ENCODE data around the gene TOX2.
"Not testable (repeated sequence)": the region's sequence is repeated elsewhere in the genome, so short reads cannot be mapped to it uniquely, and the experiment has no call there.

TOX2 gene

DNA sequence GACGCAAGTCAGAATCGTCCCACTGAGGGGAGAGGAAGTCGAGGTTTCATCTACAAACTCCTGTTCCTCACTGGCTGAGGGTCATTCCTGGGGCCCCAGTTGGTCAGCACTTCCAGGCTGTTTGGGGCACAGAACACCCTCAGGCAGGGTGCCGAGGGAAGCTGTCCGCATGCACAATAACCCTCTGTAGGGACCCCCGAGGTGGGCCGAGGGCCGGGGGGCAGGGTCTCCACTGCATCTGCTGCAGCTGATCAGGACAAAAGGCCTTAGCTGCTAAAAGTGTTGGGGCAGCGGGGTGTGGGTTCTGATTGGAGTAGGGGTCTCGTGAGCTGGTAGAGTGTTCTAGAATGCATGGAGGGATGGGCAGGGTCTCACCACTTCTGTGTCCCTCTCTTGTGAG lies 125.1 kb downstream of the TOX2 start:
- in situ Hi-C loops (cut with HindIII; ENCODE audit: low pct_ligation_motif_present, low sequenced_read_pairs) = no loop called here
- Histone ChIP-seq H3K27me3 (replicated peaks) (peaks cover 5% of the 10 kb centered on the region), H3K27ac (no peak overlapping the region), H3K4me3 (ENCODE audit: low read depth, low read length) (no peak overlapping the region), H3K36me3 (replicated peaks) (no peaks in the 10 kb centered on the region)
- no peak for DNase-seq
- TF ChIP-seq, protein P1, sequence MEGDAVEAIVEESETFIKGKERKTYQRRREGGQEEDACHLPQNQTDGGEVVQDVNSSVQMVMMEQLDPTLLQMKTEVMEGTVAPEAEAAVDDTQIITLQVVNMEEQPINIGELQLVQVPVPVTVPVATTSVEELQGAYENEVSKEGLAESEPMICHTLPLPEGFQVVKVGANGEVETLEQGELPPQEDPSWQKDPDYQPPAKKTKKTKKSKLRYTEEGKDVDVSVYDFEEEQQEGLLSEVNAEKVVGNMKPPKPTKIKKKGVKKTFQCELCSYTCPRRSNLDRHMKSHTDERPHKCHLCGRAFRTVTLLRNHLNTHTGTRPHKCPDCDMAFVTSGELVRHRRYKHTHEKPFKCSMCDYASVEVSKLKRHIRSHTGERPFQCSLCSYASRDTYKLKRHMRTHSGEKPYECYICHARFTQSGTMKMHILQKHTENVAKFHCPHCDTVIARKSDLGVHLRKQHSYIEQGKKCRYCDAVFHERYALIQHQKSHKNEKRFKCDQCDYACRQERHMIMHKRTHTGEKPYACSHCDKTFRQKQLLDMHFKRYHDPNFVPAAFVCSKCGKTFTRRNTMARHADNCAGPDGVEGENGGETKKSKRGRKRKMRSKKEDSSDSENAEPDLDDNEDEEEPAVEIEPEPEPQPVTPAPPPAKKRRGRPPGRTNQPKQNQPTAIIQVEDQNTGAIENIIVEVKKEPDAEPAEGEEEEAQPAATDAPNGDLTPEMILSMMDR (IDR thresholded peaks at IDR 0.05; ENCODE audit: low read depth, low read length, missing control alignments) = no peak

DNA sequence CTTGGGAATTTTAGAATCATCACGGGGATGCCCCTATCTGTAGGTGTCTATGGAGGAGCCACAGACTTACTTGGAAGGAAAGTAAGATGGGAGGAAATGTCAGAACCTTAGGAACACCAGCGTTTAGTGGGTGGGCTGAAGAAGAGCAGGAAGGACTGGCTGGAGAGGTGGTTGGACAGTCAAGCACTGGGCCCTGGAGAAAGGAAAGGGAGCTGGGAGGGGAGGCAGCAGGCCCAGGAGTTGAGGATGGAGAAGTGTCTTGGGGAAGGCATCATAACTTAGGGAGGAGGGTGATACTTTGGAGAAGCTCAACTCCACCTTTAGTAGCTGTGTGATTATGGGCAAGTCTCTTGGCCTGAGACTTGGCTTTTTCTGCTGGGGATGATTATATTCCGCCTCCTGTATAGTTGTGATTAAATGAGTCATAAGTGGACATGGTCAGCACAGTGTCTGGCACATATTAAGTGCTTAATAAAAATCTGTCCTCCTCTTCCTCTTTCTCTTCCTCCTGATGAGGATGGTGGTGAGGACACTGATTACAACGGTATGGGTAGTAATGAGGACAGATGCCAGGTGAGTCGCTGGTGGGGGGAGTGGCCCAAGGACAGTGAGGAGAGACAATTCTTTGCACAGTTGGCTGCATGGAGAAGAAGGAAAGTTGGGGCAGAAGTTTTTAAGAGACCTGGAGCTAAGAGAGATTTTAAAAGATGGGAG lies 125.7 kb downstream of the TOX2 start:
- in situ Hi-C loops (cut with HindIII; ENCODE audit: low pct_ligation_motif_present, low sequenced_read_pairs) = no loop called here
- Histone ChIP-seq H3K27me3 (replicated peaks) (peaks cover 5% of the 10 kb centered on the region), H3K4me3 (ENCODE audit: low read depth, low read length) (no peak overlapping the region), H3K27ac (no peak overlapping the region), H3K36me3 (replicated peaks) (no peaks in the 10 kb centered on the region)
- no peak for DNase-seq
- TF ChIP-seq, protein P1 (IDR thresholded peaks at IDR 0.05; ENCODE audit: low read depth, low read length, missing control alignments) = no peak

DNA sequence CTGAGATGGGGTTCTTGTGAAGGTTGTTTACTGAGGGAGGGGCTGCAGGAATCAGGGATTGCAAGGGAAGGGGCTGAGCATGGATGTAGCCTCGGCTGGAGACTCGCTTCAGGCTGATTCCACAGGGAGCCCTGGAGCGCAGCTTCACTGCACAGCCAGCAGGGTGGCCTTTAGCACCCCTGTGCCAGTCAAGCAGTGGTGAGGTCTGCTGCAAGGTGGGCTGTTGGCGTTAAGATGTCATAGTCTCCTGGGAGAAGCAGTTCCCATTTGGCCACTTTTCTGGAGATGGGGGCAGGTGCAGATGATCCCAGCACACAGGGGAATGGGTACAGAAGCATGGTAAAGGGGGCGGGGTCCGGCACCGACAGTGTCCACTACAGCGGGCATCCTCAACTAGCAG lies 126.3 kb downstream of the TOX2 start:
- TF ChIP-seq, protein P1 (IDR thresholded peaks at IDR 0.05; ENCODE audit: low read depth, low read length, missing control alignments) = no peak
- Histone ChIP-seq H3K27ac (no peak overlapping the region), H3K36me3 (replicated peaks) (no peaks in the 10 kb centered on the region), H3K4me3 (ENCODE audit: low read depth, low read length) (no peak overlapping the region), H3K27me3 (replicated peaks) (peaks cover 3% of the 10 kb centered on the region)
- in situ Hi-C loops (cut with HindIII; ENCODE audit: low pct_ligation_motif_present, low sequenced_read_pairs) = no loop called here
- no peak for DNase-seq

DNA sequence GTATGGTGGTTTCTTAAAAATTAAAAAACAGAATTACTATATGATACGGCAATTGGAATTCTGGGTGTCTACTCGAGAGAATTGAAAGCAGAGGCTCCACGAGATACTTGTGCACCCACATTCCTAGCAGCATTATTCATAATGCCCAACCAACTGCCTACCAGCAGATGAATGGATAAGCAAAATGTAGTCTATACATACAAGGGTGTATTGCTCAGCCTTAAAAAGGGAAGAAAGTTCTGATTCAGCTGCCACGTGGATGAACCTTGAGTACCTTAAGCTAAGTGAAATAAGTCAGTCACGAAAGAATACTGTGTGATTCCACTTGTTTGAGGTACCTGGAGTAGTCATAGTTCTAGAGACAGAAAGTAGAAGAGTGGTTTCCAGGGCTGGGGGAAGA lies 130.1 kb downstream of the TOX2 start:
- in situ Hi-C loops (cut with HindIII; ENCODE audit: low pct_ligation_motif_present, low sequenced_read_pairs); H3K27me3 ChIP-seq (replicated peaks); H3K27ac ChIP-seq; H3K4me3 ChIP-seq (ENCODE audit: low read depth, low read length); DNase-seq; H3K36me3 ChIP-seq (replicated peaks): not testable (repeated sequence)

DNA sequence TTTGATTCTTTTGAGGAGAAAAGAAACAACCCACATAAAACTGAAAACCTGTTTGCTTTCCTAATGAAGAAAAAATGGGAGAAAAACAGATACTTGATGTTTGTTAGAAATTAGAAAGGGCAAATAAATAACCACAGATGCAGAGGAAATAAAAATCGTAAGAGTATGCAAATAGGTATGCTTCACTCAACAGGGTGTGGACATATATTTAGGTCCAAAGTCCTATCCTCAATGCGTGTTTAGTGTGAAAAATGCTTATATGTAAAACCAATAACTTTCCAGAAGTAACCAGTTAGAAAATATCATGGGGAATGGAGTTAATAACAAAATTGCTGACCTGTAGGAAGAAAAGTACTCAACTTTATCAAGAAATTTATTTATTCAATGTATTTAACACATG lies 135.7 kb downstream of the TOX2 start:
- in situ Hi-C loops (cut with HindIII; ENCODE audit: low pct_ligation_motif_present, low sequenced_read_pairs) = no loop called here

DNA sequence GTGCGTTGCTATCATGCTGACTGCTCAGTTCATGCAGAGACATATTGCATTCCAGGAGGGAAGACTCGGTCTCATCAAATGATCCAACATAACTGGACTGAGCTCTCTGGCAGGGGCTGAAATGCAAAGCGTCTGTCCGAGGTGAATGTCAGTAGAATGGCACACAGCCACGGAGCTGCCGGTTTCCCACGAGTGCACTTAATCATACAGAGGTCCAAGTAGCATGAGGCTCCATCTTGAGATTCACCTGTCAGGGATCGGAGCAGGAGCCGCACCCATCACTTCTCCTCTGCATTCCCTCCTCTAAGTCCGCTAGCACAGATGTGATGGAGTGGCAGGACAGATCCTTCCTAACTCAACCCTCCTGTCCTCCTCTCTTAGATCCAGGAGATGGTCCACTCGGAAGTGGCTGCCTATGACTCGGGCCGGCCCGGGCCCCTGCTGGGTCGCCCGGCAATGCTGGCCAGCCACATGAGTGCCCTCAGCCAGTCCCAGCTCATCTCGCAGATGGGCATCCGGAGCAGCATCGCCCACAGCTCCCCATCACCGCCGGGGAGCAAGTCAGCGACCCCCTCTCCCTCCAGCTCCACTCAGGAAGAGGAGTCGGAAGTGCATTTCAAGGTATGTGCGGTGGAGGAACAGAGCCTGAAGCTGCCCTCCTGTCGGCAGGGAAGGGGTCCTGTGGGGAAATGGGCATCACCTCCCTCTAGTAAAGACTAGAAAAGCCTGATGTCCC lies 136.4 kb downstream of the TOX2 start:
- Histone ChIP-seq H3K27ac (no peak overlapping the region), H3K36me3 (replicated peaks) (no peaks in the 10 kb centered on the region), H3K4me3 (ENCODE audit: low read depth, low read length) (no peak overlapping the region), H3K27me3 (replicated peaks) (no peaks in the 10 kb centered on the region)
- TF ChIP-seq, protein P1 (IDR thresholded peaks at IDR 0.05; ENCODE audit: low read depth, low read length, missing control alignments) = no peak
- no peak for DNase-seq
- in situ Hi-C loops (cut with HindIII; ENCODE audit: low pct_ligation_motif_present, low sequenced_read_pairs) = no loop called here

More for the DNA sequence above, 135.7 kb downstream of the TOX2 start:
- no peak overlapping the region for H3K4me3 ChIP-seq (ENCODE audit: low read depth, low read length)
- no peak overlapping the region for H3K27ac ChIP-seq
- TF ChIP-seq, protein P1 (IDR thresholded peaks at IDR 0.05; ENCODE audit: low read depth, low read length, missing control alignments) = no peak
- DNase-seq = no peak
- H3K36me3 ChIP-seq (replicated peaks) = no peaks in the 10 kb centered on the region
- H3K27me3 ChIP-seq (replicated peaks) = no peaks in the 10 kb centered on the region
